Amygdala (tissue), 56 donors: ENCODE data around the gene CARNS1.
"Not testable (repeated sequence)": the region's sequence is repeated elsewhere in the genome, so short reads cannot be mapped to it uniquely, and the experiment has no call there.

Experiments used
- DNase-seq, 56 donors: peaks; one replicate each; lab custom pipeline; 2025; lab: John Stamatoyannopoulos, UW

CARNS1 gene

GRCh38 chr11:67455054-67455453, 39.6 kb downstream of the CARNS1 start, which contains the start of gene CABP4:
Gene CABP4 (plus strand): TSS chr11:67455354. CDS start chr11:67455424, 70 bp downstream.
- no peak for DNase-seq

GRCh38 chr11:67456068-67456705, 40.7 kb downstream of the CARNS1 start:
- no peak for DNase-seq

- no peak for DNase-seq
Measured at GRCh38 chr11:67457453-67457852, 42.0 kb downstream of the CARNS1 start.

- DNase-seq: no peak
Measured at GRCh38 chr11:67458266-67458665, 42.8 kb downstream of the CARNS1 start.

- no peak for DNase-seq
Measured at GRCh38 chr11:67463186-67463585, 47.7 kb downstream of the CARNS1 start.

- peak in 14 of 56 donors; percentile 18 to 55 (median 34) for DNase-seq
Measured at GRCh38 chr11:67463680-67464410, 48.4 kb downstream of the CARNS1 start.

GRCh38 chr11:67464411-67465188, 49.1 kb downstream of the CARNS1 start:
- DNase-seq: peak in 51 of 56 donors; percentile 11 to 89 (median 60)

GRCh38 chr11:67465189-67465510, 49.7 kb downstream of the CARNS1 start:
- DNase-seq: no peak

GRCh38 chr11:67465530-67465929, 50.1 kb downstream of the CARNS1 start:
- DNase-seq: not testable (repeated sequence)

GRCh38 chr11:67466367-67466766, 50.9 kb downstream of the CARNS1 start:
- DNase-seq: peak in 10 of 56 donors; percentile 16 to 37 (median 30)

GRCh38 chr11:67466962-67467771, 51.7 kb downstream of the CARNS1 start:
- no peak for DNase-seq

GRCh38 chr11:67468056-67468455, 52.6 kb downstream of the CARNS1 start:
- DNase-seq: peak in 2 of 56 donors; percentile 21 to 28

GRCh38 chr11:67468456-67468758, 52.9 kb downstream of the CARNS1 start:
- DNase-seq: no peak

GRCh38 chr11:67468759-67469507, 53.5 kb downstream of the CARNS1 start, which contains the start of gene TMEM134:
Gene TMEM134 (minus strand): TSS chr11:67469251. CDS start chr11:67469192, 59 bp downstream.
- peak in 55 of 56 donors; percentile 50 to 96 (median 88) for DNase-seq

GRCh38 chr11:67469508-67469811, 54.0 kb downstream of the CARNS1 start:
- no peak for DNase-seq

GRCh38 chr11:67470337-67471002, 55.0 kb downstream of the CARNS1 start:
- no peak for DNase-seq

GRCh38 chr11:67472882-67473281, 57.4 kb downstream of the CARNS1 start:
- no peak for DNase-seq
